GM21825 (cell line): ENCODE measurements around the gene CST6.

Experiments
- ATAC-seq: cut with Tn5 transposase; IDR thresholded peaks from one replicate; pipeline ENCODE4 v1.9.1; 2021; ENCODE audit warnings: mild to moderate bottlenecking, moderate library complexity; ENCODE audit not compliant: unreplicated experiment

Gene CST6

GRCh38 chr11:66045177-66045639 lies 33.4 kb downstream of the CST6 start:
- ATAC-seq, result peak; percentile 46

DNA sequence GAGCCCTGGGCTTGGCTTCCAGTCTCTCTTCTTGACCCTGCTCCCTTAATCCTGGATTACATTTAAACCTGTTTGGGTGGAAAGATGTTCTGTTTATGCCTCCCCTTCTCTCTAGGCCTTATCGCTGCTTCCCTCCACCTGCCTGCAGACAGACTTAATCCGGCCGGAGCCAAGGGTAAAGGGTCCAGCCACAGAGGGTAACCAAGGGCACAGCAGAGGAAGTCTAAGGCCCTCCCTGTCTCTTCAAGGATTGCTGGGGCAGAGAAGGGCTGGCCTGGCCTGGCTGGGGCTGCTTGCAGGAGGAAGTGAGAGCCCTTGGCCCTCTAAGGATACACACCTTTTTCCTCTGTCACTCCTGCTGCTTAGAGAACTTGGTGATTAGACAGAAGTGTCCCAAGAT lies 35.1 kb downstream of the CST6 start:
- no peak for ATAC-seq

- ATAC-seq, result no peak
These were observed 35.9 kb downstream of the CST6 start for GRCh38 chr11:66047541-66048365.

- no peak for ATAC-seq
These were observed 36.9 kb downstream of the CST6 start, which contains the start of gene GAL3ST3 for GRCh38 chr11:66048547-66049323. Gene GAL3ST3, minus strand, starts transcription at chr11:66049161. Its CDS starts 3,746 bp downstream, at chr11:66045415.

DNA sequence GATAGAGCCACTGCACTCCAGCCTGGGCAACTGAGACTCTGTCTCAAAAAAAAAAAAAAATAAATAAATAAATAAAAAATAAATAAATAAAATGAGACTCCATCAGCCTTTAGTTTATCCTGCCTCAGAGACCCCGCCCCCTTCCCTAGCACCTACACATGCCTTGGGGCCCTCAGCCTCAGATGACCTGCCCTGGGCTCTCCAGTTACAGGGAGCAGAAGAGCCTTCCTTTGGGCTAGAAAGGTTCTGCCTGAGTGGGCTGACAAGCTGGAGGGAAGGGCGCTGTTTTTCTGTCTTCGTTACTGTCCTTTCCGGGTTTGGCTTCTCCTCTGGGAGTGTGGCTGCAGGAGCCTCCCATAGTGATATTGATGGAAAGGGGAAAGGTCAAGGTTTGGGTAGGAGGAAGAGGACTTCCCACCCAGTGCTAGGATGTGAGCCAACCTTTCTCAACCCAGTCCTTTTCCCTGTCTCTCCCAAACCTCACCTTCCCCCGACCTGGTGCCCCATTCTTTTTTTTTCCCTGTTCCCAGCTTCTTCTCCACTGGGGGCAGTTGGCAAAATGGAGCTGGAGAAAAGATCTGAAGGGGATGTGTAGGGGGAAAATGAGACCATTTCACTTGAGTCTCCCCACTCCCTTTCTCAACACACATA lies 38.9 kb downstream of the CST6 start:
- ATAC-seq, result no peak

GRCh38 chr11:66051371-66051765 lies 39.6 kb downstream of the CST6 start:
- no peak for ATAC-seq

DNA sequence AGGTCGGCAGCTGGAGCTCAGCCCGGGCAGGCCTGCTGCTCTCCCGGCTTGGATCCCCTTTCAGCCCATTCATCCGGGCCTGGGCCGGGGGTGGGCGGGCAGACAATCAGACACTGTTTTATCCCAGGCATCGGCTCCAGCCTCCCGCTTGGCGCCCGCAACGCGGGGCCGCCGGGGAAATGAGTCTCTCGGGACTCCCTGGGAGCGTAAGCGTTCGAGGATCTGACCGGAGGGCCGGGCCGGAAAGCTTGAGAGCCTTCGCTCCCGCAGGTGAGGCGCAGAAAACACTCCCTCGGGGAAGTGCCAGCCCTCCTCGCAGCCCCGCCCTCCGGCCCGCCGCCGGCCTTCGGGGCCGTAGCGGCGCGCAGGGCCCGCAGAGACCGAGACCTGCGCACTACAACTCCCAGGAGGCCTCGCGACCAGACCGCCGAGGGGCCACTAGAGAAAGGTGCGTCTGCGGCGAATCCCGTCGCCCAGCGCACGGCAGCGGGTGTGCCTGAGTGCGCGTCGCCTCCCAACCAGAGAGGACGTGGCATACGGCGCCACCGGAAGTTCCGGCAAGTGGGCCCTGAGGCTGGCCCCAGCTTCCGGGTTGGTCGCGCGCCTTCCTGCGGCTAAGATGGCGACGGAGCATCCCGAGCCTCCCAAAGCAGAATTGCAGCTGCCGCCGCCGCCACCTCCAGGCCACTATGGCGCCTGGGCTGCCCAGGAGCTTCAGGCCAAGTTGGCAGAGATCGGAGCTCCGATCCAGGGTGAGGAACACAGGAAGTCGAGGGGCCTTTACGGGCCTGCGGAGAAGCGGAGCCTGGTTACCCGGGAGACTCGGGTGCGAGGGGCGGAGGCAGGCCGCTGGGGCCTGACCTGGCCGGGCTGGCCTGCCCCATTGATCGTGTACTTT lies 40.2 kb downstream of the CST6 start, which contains the start of gene SF3B2:
Gene SF3B2 (plus strand): TSS at position 599 of the 898 bp plus-strand sequence. CDS start 21 bp downstream, at position 620.
- ATAC-seq, result peak; percentile 94

DNA sequence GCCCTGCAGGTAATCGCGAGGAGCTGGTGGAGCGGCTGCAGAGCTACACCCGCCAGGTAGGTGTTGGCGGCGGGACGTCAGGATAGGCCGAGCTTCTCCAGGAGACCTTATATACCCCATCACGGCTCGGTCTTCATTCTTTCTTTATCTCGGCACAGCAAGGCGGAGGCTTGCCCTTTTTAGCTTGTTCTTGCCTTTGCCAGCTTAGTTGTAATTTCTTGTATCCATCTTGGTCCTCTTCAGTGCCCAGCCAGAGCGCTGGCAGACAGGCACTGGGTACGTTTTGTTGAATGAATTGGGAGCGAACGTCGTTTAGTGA lies 40.8 kb downstream of the CST6 start:
- ATAC-seq, result no peak

DNA sequence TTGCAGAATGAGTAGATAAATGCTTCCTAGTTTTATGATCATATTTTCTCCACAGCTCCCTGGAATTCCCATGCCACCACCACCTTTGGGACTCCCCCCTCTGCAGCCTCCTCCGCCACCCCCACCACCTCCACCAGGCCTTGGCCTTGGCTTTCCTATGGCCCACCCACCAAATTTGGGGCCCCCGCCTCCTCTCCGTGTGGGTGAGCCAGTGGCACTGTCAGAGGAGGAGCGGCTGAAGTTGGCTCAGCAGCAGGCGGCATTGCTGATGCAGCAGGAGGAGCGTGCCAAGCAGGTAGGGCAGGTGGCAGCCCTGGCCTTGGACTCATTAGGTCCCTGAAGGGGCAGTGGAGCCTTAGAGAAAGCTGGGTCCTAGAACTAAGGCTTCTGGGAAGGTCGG lies 43.2 kb downstream of the CST6 start:
- ATAC-seq, result no peak

GRCh38 chr11:66056501-66056900 lies 44.7 kb downstream of the CST6 start:
- no peak for ATAC-seq

DNA sequence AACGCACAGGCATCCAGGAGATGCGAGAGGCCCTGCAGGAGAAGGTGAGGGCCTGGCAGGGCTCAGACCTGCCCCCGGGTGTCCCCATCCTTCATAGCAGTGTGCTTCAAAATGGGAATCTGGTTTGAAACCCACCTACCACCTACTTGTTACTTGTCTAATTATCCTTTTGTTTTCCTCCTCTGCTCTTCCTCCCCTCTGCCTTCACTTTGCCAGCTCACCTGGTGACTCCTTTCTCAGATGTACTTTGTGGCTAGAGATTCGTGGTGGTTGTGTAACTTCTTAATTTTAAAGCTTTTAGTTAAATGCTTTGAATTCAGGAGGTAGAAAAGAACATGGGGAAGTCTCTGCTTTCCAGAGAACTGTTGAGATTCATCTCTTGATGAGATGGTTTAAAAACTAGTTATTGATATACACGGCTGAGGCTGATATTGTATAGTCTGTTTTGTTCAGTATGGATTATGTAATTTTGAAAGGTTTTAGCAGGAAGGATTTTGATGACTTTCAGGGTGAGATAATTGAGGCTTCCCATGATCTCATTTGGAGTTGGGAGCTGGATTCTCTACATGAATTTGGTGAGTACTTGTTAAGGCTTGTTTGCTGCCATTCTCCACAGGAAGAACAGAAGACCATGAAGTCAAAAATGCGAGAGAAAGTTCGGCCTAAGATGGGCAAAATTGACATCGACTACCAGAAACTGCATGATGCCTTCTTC lies 48.3 kb downstream of the CST6 start:
- ATAC-seq, result no peak

DNA sequence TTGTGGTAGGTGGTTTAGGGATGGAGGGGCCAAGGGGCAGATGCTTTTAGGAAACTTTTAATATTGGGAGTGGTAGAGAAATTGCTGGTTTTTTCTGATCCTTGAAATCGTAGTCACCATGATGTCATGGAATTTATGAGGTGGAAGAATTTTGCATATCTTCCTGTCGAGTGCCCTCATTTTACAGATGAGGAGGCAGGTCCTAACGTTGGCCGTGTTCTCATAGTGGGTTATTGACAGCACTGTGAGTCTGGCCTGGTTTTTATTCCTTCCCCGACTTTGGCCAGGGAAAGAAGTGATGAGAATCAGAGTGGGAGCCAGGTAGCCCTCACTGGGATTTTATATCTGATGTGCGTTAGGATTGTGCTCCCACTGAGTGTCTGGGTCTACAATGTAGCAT lies 49.5 kb downstream of the CST6 start:
- no peak for ATAC-seq

GRCh38 chr11:66062408-66062807 lies 50.6 kb downstream of the CST6 start:
- no peak for ATAC-seq
